Calu3 (cell line): Measurements from ENCODE around the gene RFLNA. TPM values are rescaled to one million over a fixed set of nuclear protein-coding genes. Genes with fewer than 3 reads are reported as not detected.

Experiments used
- BruUV-seq: library from RNA; stranded (reverse); fragments of 400-500 nt; replicated peaks from 2 replicates; lab custom pipeline; 2021; lab: Mats Ljungman, UMichigan
- CTCF ChIA-PET: fragments of 300-600 bp; sonication (Branson Sonifier 250); formaldehyde crosslinking; loops from one replicate; lab custom pipeline; 2022; ENCODE audit warnings: antibody characterized with exemption; lab: Charles Lee
- DNase-seq: peaks from one replicate; pipeline ENCODE4 v3.0.0; 2022
- H3K27ac Mint-ChIP-seq: one replicate; pipeline ENCODE4 v1.8.0; 2022; ENCODE audit warnings: mixed read lengths; ENCODE audit not compliant: unreplicated experiment
- H3K27me3 Mint-ChIP-seq: one replicate; pipeline ENCODE4 v1.8.0; 2022; ENCODE audit warnings: mixed read lengths; ENCODE audit not compliant: unreplicated experiment
- H3K36me3 Mint-ChIP-seq: one replicate; pipeline ENCODE4 v1.8.0; 2022; ENCODE audit warnings: mild to moderate bottlenecking, moderate library complexity, mixed read lengths; ENCODE audit not compliant: insufficient read depth, unreplicated experiment
- H3K4me1 Mint-ChIP-seq: one replicate; pipeline ENCODE4 v1.8.0; 2022; ENCODE audit warnings: mild to moderate bottlenecking, low read depth, mixed read lengths; ENCODE audit not compliant: unreplicated experiment
- H3K4me3 Mint-ChIP-seq: one replicate; pipeline ENCODE4 v1.8.0; 2022; ENCODE audit warnings: mild to moderate bottlenecking, low read depth, moderate library complexity, mixed read lengths; ENCODE audit not compliant: unreplicated experiment
- H3K9me3 Mint-ChIP-seq: one replicate; pipeline ENCODE4 v1.8.0; 2022; ENCODE audit warnings: low read depth, mixed read lengths; ENCODE audit not compliant: unreplicated experiment
- CTCF ChIP-seq: fragments of 200-600 bp; IDR thresholded peaks from one replicate; pipeline ENCODE4 v1.8.0; 2022; ENCODE audit warnings: antibody characterized with exemption; ENCODE audit not compliant: unreplicated experiment
- intact Hi-C: fragments of 100-400 bp; cut with micrococcal nuclease; formaldehyde crosslinking; loops from one replicate; pipeline ENCODE4 v1.10.0; 2022; ENCODE audit not compliant: unreplicated experiment
- total RNA-seq: library from RNA; stranded (reverse); gene quantifications from 2 replicates; pipeline ENCODE4 v1.2.3, GENCODE V29; 2022

The RFLNA gene
- total RNA-seq, 1 experiment from 2014 or later: not detected

- Mint-ChIP-seq H3K9me3 (no peaks in the 10 kb centered on the region), H3K36me3 (peaks cover 77% of the 10 kb centered on the region), H3K27me3 (no peaks in the 10 kb centered on the region), H3K27ac (no peak overlapping the region), H3K4me3 (no peak overlapping the region), H3K4me1 (no peaks in the 10 kb centered on the region)
- no peak for DNase-seq
- BruUV-seq: no TSS peak
- intact Hi-C loops: loop anchor here (10.0 kb wide), 1 partner anchor 419 kb away; no protein-coding TSS in a partner anchor
- no peak for TF ChIP-seq CTCF
- CTCF ChIA-PET: no interaction called here
Measured at GRCh38 chr12:124345795-124346194, 50.9 kb downstream of the RFLNA start.

GRCh38 chr12:124346425-124347168, 51.7 kb downstream of the RFLNA start:
- H3K4me3 Mint-ChIP-seq: no peak overlapping the region
- no TSS peak for BruUV-seq
- no peak overlapping the region for H3K27ac Mint-ChIP-seq
- no peaks in the 10 kb centered on the region for H3K27me3 Mint-ChIP-seq
- peaks cover 76% of the 10 kb centered on the region for H3K36me3 Mint-ChIP-seq
- intact Hi-C loops: loop anchor here (10.0 kb wide), 1 partner anchor 418 kb away; no protein-coding TSS in a partner anchor
- no peak for TF ChIP-seq CTCF
- H3K4me1 Mint-ChIP-seq: no peaks in the 10 kb centered on the region
- no peaks in the 10 kb centered on the region for H3K9me3 Mint-ChIP-seq
- DNase-seq: no peak
- CTCF ChIA-PET: interaction anchor here (0.6 kb wide), 1 partner anchor 17 kb away, joined by 4 read pairs; no protein-coding TSS in a partner anchor

GRCh38 chr12:124347335-124347734, 52.4 kb downstream of the RFLNA start:
- Mint-ChIP-seq H3K4me1 (no peaks in the 10 kb centered on the region), H3K27me3 (no peaks in the 10 kb centered on the region), H3K27ac (no peak overlapping the region), H3K36me3 (peaks cover 78% of the 10 kb centered on the region), H3K9me3 (no peaks in the 10 kb centered on the region), H3K4me3 (no peak overlapping the region)
- CTCF ChIA-PET: interaction anchor here (0.6 kb wide), 1 partner anchor 16 kb away, joined by 4 read pairs; no protein-coding TSS in a partner anchor
- no peak for DNase-seq
- no peak for TF ChIP-seq CTCF
- BruUV-seq: no TSS peak
- intact Hi-C loops: loop anchor here (10.0 kb wide), 1 partner anchor 417 kb away; no protein-coding TSS in a partner anchor

GRCh38 chr12:124347805-124348658, 53.1 kb downstream of the RFLNA start:
- no peak for DNase-seq
- no peak overlapping the region for H3K4me3 Mint-ChIP-seq
- H3K4me1 Mint-ChIP-seq: peaks cover 7% of the 10 kb centered on the region
- H3K27ac Mint-ChIP-seq: no peak overlapping the region
- no peaks in the 10 kb centered on the region for H3K9me3 Mint-ChIP-seq
- CTCF ChIA-PET: interaction anchor here (0.7 kb wide), 1 partner anchor 424 kb away, joined by 3 read pairs; no protein-coding TSS in a partner anchor
- peak; percentile 74 for TF ChIP-seq CTCF
- BruUV-seq: no TSS peak
- H3K36me3 Mint-ChIP-seq: peaks cover 77% of the 10 kb centered on the region
- intact Hi-C loops: loop anchor here (10.0 kb wide), 1 partner anchor 417 kb away; no protein-coding TSS in a partner anchor
- H3K27me3 Mint-ChIP-seq: no peaks in the 10 kb centered on the region
